Activated CD4-positive, alpha-beta memory T cell treated with anti-CD3 and anti-CD28 coated beads, Interleukin-2, amount 10 ng/mL, durations not matched to agents 7 days and 5 days (primary cell): Measurements from ENCODE around the gene CDC42. TPM values are rescaled to one million over a fixed set of nuclear protein-coding genes. Genes with fewer than 3 reads are reported as not detected.
"Not testable (repeated sequence)": the region's sequence is repeated elsewhere in the genome, so short reads cannot be mapped to it uniquely, and the experiment has no call there.

Experiments
- CTCF ChIA-PET: fragments of 350-600 bp; sonication (Branson Sonifier 250); formaldehyde crosslinking; loops from one replicate; lab custom pipeline; 2021; ENCODE audit warnings: antibody characterized with exemption, inconsistent platforms; lab: Charles Lee
- POLR2A ChIA-PET: fragments of 350-600 bp; sonication (Branson Sonifier 250); formaldehyde crosslinking; loops from one replicate; lab custom pipeline; 2021; ENCODE audit warnings: antibody characterized with exemption; lab: Charles Lee
- DNase-seq: peaks from one replicate; pipeline ENCODE4 v3.0.0-alpha.2; 2020
- H3K27ac Mint-ChIP-seq: one replicate; pipeline ENCODE4 v1.8.0; 2021; ENCODE audit warnings: mild to moderate bottlenecking, mixed read lengths
- H3K27me3 Mint-ChIP-seq: one replicate; pipeline ENCODE4 v1.8.0; 2021; ENCODE audit warnings: mixed read lengths
- H3K36me3 Mint-ChIP-seq: one replicate; pipeline ENCODE4 v1.8.0; 2021; ENCODE audit warnings: low read depth, mixed read lengths
- H3K4me1 Mint-ChIP-seq: one replicate; pipeline ENCODE4 v1.8.0; 2021; ENCODE audit warnings: mixed read lengths
- H3K4me3 Mint-ChIP-seq: one replicate; pipeline ENCODE4 v1.8.0; 2021; ENCODE audit warnings: mild to moderate bottlenecking, mixed read lengths
- H3K9me3 Mint-ChIP-seq: one replicate; pipeline ENCODE4 v1.8.0; 2021; ENCODE audit warnings: mixed read lengths
- total RNA-seq, 2 experiments: library from RNA; stranded (reverse); gene quantifications; one replicate each; pipeline ENCODE4 v1.2.3, GENCODE V29; 2021

CDC42 gene
- total RNA-seq, 2 experiments from 2014 or later = 377 to 388 TPM

DNA sequence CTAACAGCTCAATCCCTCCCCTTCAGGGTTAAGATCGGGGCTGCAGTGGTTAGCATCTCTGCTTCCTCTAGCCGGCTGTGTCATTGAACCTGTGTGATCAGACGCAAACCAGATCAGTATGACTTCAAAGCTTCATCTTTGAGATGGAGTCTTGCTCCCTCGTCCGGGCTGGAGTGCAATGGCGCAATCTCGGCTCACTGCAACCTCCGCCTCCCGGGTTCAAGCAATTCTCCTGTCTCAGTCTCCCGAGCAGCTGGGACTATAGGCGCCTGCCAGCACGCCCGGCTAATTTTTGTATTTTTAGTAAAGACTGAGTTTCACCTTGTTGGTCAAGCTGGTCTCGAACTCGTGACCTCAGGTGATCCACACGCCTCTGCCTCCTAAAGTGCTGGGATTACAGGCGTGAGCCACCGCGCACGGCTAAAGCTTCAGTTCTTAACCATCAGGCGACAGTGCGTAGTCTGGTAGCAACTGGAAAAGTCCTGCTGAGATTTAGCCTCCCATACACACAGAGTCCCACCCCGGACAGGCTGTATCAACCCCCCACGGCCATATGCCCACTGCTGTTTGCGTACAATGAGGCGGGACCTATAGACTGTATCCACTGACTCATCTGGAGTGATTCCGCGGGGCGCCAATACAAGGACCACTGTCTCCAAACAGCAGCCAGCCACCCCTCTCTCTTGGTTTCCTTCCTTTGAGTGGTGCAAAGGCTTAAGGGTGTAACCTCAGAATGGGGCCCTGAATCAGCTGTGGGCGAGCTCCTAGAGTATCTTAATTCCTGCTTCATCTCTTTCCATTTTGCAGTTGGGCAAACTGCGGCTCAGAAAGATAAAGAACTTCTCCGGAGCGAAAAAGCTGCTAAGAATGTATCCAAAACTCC lies 27.8 kb upstream of the CDC42 start:
- POLR2A ChIA-PET = interaction anchor here (0.6 to 30.7 kb wide), 18 partner anchors 15 to 1238 kb away, joined by 3 to 1616 read pairs (median 4); partner anchors contain the start of genes CDC42, HP1BP3 and USP48
- CTCF ChIA-PET = interaction anchor here (0.6 to 6.4 kb wide), 20 partner anchors 14 to 656 kb away, joined by 3 to 112 read pairs (median 4); partner anchors contain the start of gene CDC42
- Mint-ChIP-seq H3K36me3 (peaks cover 9% of the 10 kb centered on the region), H3K4me1 (peaks cover 51% of the 10 kb centered on the region), H3K4me3 (peak overlapping the region; percentile 86), H3K27ac (peak overlapping the region; percentile 93), H3K27me3 (no peaks in the 10 kb centered on the region), H3K9me3 (no peaks in the 10 kb centered on the region)
- peak; percentile 82 for DNase-seq

DNA sequence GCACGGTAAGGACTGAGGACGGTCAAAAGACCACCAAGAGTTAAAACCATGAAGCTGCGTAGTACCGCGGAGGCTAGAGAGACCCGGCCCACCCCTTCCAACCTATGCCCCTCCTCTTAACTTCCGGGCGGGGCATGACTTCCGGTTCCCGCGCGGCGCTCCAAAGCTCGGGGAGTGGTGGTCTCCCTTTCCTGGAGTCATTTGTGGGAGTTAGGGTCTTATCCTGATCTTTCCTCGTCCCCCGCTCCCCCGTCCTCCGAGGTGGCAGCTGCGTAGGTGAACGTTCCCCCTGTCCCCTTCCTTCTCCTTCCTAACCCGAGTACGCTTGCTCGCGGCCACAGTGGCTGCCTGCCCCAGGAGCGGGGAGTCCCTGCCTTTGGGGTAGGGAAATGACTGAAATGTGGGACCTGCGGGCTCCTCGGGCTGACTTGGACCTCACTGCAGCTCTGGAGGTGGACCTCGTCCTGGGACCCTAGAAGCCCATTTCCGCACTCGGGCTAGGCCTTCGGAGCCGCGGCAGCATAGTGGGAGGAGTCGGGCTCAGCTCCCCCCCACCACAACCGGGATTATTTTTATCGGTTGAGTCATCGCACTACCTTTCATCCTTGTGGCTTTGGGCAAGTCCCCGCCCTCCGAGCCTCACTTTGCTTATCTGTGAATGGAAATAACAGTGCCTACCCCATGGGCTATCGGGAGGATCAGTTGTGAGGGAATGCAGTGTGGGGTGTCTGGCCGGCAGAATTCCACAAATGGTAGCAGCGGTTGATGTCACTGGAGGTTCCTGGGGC lies 26.9 kb upstream of the CDC42 start:
- DNase-seq = peak; percentile 90
- Mint-ChIP-seq H3K27me3 (no peaks in the 10 kb centered on the region), H3K36me3 (peaks cover 9% of the 10 kb centered on the region), H3K4me1 (peaks cover 55% of the 10 kb centered on the region), H3K4me3 (peak overlapping the region; percentile 86), H3K9me3 (no peaks in the 10 kb centered on the region), H3K27ac (peak overlapping the region; percentile 93)
- ChIA-PET POLR2A (interaction anchor here (0.6 to 30.7 kb wide), 19 partner anchors 15 to 1239 kb away, joined by 3 to 1616 read pairs (median 4); partner anchors contain the start of genes CDC42, HP1BP3 and USP48), CTCF (interaction anchor here (0.6 to 6.4 kb wide), 15 partner anchors 13 to 391 kb away, joined by 3 to 112 read pairs (median 5); partner anchors contain the start of gene CDC42)

DNA sequence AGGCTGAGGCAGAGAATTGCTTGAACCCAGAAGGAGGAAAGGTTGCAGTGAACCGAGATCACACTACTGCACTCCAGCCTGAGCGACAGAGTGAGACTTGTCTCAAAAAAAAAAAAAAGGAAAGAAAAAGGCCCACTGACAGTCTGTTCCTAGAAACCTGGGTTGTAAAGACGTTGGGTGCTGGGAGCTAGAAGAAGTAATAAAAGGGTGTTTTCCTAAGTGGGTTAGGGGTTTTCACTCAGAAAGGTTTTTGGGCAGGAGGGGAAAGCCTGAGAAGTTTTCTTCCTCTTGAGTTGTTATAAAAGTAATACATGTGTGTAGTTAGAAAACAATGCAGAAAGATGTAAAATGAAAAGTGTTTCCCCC lies 25.6 kb upstream of the CDC42 start:
- no peak for DNase-seq
- Mint-ChIP-seq H3K27ac (peak overlapping the region; percentile 93), H3K27me3 (no peaks in the 10 kb centered on the region), H3K36me3 (peaks cover 13% of the 10 kb centered on the region), H3K9me3 (no peaks in the 10 kb centered on the region), H3K4me3 (peak overlapping the region; percentile 86), H3K4me1 (peaks cover 67% of the 10 kb centered on the region)
- CTCF ChIA-PET = interaction anchor here (0.9 to 2.7 kb wide), 5 partner anchors 9 to 79 kb away, joined by 3 to 10 read pairs (median 6); no protein-coding TSS in a partner anchor
- POLR2A ChIA-PET = interaction anchor here (3.4 to 30.7 kb wide), 2 partner anchors 27 to 78 kb away, joined by 29 to 1616 read pairs; partner anchors contain the start of gene CDC42

DNA sequence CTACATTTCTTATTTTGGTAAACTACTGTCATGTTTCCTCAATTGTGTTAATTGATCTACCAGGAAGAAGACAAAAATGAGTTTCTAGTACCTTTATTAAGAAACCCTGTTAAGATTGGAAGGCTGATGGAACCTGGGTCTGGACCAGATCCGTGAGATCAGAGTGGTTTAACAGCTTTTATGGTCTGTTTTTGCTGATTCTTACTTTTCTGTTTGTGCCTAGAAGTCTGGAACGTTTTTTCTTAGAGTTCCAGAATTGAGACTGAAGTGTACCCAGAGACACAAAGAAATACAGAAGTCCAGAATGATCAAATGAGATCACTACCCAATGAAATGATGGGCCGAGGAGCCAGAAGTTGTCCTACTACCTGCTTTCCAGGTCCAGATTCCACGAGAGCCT lies 22.5 kb upstream of the CDC42 start:
- no peaks in the 10 kb centered on the region for H3K9me3 Mint-ChIP-seq
- H3K27me3 Mint-ChIP-seq = no peaks in the 10 kb centered on the region
- H3K27ac Mint-ChIP-seq = no peak overlapping the region
- no peak overlapping the region for H3K4me3 Mint-ChIP-seq
- ChIA-PET CTCF (interaction anchor here (0.5 to 2.5 kb wide), 2 partner anchors 9 to 395 kb away, joined by 3 to 16 read pairs; no protein-coding TSS in a partner anchor), POLR2A (interaction anchor here (30.7 kb wide), 1 partner anchor 24 kb away, joined by 1616 read pairs; the partner anchor contains the start of gene CDC42)
- peaks cover 54% of the 10 kb centered on the region for H3K4me1 Mint-ChIP-seq
- peaks cover 13% of the 10 kb centered on the region for H3K36me3 Mint-ChIP-seq
- DNase-seq = no peak

DNA sequence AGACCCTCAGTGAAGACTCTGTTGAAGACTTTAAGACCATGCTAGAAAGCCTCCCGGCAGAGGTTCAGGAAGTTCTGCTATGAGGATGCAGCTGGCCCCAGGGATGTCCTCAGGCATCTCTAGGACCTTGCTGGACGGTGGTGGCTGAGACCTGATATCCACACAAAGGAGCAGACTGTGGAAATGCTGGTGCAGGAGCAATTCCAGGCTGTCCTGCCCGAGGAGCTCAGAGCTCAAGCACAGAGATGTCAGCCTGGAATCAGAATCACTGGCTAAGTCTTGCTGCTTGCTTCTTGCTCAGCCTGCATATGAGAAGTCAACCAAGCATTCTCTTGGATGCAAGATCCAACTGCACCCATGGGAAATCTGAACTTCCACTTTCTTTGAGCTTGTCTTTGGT lies 22.0 kb upstream of the CDC42 start:
- H3K4me3 Mint-ChIP-seq = no peak overlapping the region
- H3K9me3 Mint-ChIP-seq = no peaks in the 10 kb centered on the region
- H3K36me3 Mint-ChIP-seq = peaks cover 13% of the 10 kb centered on the region
- no peak overlapping the region for H3K27ac Mint-ChIP-seq
- no peak for DNase-seq
- H3K4me1 Mint-ChIP-seq = peaks cover 54% of the 10 kb centered on the region
- ChIA-PET POLR2A (interaction anchor here (0.9 to 30.7 kb wide), 2 partner anchors 11 to 24 kb away, joined by 3 to 1616 read pairs; partner anchors contain the start of gene CDC42), CTCF (interaction anchor here (1.0 to 2.5 kb wide), 2 partner anchors 9 to 674 kb away, joined by 3 to 16 read pairs; no protein-coding TSS in a partner anchor)
- H3K27me3 Mint-ChIP-seq = no peaks in the 10 kb centered on the region

DNA sequence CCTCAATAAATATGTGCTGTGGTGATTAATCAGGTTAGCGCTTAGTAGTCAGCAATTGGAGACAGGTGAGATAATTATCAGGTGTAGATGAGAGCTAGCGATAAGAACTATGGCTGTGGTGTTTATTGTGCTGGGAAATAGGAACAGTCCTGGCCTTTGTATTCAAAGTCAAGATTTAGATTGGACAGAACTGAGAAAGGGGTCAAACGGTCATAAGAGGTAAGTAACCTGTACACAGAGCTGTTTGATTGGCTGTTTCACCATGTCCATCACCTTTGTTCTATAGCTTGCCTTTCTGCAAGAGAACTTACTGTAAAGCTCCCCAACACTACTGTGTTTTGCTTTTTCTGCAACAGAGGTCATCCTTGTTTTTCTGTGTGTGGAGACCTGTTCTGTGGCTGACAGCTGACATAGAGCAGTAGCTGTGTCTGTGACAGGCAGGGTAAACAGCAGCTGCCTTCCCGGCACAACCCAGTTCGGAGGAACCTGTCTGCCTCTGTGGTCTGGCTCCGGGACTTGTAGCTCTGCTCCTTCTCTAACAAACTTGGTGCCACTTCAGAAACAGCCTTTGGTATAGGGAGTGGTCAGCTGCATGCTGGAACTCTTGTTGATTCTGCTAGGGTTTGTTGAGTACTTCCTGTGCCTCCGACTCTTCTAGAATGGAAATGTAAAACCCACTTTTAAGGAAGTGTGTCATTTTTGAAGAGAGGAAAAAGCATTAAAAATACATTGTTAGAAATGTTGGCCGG lies 21.1 kb upstream of the CDC42 start:
- no peaks in the 10 kb centered on the region for H3K9me3 Mint-ChIP-seq
- H3K27me3 Mint-ChIP-seq = no peaks in the 10 kb centered on the region
- no peak overlapping the region for H3K4me3 Mint-ChIP-seq
- ChIA-PET POLR2A (interaction anchor here (0.9 to 30.7 kb wide), 3 partner anchors 12 to 73 kb away, joined by 3 to 1616 read pairs (median 4); partner anchors contain the start of gene CDC42), CTCF (interaction anchor here (0.6 to 2.5 kb wide), 8 partner anchors 8 to 673 kb away, joined by 3 to 16 read pairs (median 3); no protein-coding TSS in a partner anchor)
- H3K4me1 Mint-ChIP-seq = peaks cover 47% of the 10 kb centered on the region
- peak; percentile 46 for DNase-seq
- H3K27ac Mint-ChIP-seq = peak overlapping the region; percentile 67
- peaks cover 10% of the 10 kb centered on the region for H3K36me3 Mint-ChIP-seq

DNA sequence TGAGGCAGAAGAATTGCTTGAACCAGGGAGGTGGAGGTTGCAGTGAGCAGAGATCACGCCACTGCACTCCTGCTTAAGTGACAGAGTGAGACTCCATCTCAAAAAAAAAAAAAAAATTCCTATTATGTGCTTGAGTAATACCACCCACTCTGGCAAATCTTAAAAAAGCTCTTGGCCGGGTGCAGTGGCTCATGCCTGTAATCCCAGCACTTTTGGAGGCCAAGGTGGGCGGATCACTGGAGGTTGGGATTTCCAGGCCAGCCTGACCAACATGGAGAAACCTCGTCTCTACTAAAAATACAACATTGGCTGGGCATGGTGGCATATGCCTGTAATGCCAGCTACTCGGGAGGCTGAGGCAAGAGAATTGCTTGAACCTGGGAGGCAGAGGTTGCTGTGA lies 17.7 kb upstream of the CDC42 start:
- not testable (repeated sequence) for H3K27ac Mint-ChIP-seq, H3K27me3 Mint-ChIP-seq, H3K9me3 Mint-ChIP-seq, H3K4me3 Mint-ChIP-seq, H3K36me3 Mint-ChIP-seq, DNase-seq
- ChIA-PET POLR2A (interaction anchor here (30.7 to 43.8 kb wide), 2 partner anchors 2 to 20 kb away, joined by 1616 read pairs; partner anchors contain the start of gene CDC42), CTCF (interaction anchor here (8.9 kb wide), 1 partner anchor 11 kb away, joined by 88 read pairs; no protein-coding TSS in a partner anchor)
- peaks cover 47% of the 10 kb centered on the region for H3K4me1 Mint-ChIP-seq

DNA sequence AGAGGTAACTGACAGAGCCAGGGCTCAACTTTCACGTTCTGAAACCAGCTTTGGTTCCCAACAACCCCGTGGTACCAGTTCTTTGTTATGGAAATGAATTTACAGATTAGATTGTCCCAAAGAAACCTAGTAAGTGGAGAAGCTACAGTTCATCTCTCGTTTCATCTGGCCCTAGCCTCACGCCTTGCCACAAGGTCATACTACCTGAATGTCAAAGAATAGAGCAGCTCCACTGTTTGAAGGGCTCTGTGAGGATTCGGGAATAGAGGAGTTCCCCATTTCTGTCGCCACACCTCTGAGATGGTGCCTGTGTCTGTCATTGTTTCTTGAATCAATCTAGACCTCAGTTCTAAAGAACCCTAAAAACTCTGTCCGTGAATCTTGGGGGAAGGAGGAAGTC lies 15.0 kb upstream of the CDC42 start:
- DNase-seq = no peak
- Mint-ChIP-seq H3K4me1 (peaks cover 43% of the 10 kb centered on the region), H3K36me3 (no peaks in the 10 kb centered on the region), H3K27me3 (no peaks in the 10 kb centered on the region), H3K27ac (peak overlapping the region; percentile 99), H3K4me3 (no peak overlapping the region), H3K9me3 (no peaks in the 10 kb centered on the region)
- ChIA-PET CTCF (interaction anchor here (2.4 to 8.9 kb wide), 3 partner anchors 10 to 15 kb away, joined by 9 to 88 read pairs (median 73); partner anchors contain the start of gene CDC42), POLR2A (interaction anchor here (30.7 to 43.8 kb wide), 2 partner anchors 4 to 17 kb away, joined by 1616 read pairs; partner anchors contain the start of gene CDC42)

DNA sequence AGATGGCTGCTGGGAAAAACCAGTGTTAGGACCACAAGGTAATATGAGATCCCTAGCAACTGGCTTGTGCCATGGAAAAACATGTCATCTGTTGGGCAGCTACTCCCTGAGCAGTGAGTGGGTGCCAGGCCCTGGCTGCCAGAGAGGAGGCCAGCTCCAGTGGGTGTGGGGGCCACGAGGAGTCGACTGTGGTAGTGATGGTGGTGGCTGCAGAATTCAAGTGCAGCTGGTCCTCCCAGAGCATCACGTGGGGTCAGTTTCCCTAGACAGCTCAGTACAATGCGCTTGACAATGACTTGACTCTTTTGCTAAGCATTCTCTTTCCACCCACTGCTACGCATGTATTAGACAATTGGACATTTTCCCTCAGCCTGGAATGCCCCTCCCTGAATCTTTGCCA lies 14.5 kb upstream of the CDC42 start:
- CTCF ChIA-PET = interaction anchor here (2.4 to 8.9 kb wide), 3 partner anchors 10 to 14 kb away, joined by 9 to 88 read pairs (median 73); partner anchors contain the start of gene CDC42
- peaks cover 44% of the 10 kb centered on the region for H3K4me1 Mint-ChIP-seq
- H3K9me3 Mint-ChIP-seq = no peaks in the 10 kb centered on the region
- H3K4me3 Mint-ChIP-seq = no peak overlapping the region
- POLR2A ChIA-PET = interaction anchor here (30.7 to 43.8 kb wide), 2 partner anchors 5 to 16 kb away, joined by 1616 read pairs; partner anchors contain the start of gene CDC42
- no peak for DNase-seq
- H3K36me3 Mint-ChIP-seq = no peaks in the 10 kb centered on the region
- peak overlapping the region; percentile 99 for H3K27ac Mint-ChIP-seq
- H3K27me3 Mint-ChIP-seq = no peaks in the 10 kb centered on the region

DNA sequence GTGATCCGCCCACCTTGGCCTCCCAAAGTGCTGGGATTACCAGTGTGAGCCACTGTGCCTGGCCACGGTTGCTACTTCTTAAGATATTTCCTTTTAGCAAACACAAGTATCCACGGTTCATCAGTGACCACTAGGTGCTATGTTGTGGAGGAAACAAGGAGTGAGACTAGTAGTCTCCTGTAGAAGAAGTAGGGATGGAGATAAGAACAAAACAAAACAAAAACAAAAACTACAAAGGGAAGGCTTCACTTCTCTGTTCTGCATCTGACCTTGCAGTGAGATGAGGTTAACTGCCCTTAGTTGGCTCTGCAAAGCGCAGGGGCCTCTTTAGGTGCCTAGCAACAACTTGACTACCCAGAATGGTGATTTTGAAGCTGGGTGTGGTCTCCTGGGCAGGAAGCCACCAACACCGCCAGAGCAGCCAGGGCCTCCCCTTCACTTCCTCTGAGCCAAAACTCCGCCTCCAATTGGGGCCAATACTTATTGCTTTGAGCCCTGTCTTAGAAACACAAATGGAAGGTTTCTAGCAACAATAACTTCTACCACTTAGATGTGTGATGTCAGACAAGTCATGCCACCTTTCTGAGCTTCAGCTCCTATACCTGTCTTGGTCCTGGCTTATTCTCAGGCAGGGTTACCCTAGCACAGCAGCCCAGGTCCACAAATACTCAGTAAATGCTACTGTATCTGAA lies 12.8 kb upstream of the CDC42 start:
- ChIA-PET CTCF (interaction anchor here (0.6 to 8.9 kb wide), 7 partner anchors 9 to 304 kb away, joined by 4 to 88 read pairs (median 10); partner anchors contain the start of gene CDC42), POLR2A (interaction anchor here (0.8 to 43.8 kb wide), 11 partner anchors 7 to 1378 kb away, joined by 3 to 1616 read pairs (median 4); partner anchors contain the start of genes CDC42 and DDOST)
- peak overlapping the region; percentile 74 for H3K4me3 Mint-ChIP-seq
- no peaks in the 10 kb centered on the region for H3K27me3 Mint-ChIP-seq
- no peaks in the 10 kb centered on the region for H3K9me3 Mint-ChIP-seq
- H3K36me3 Mint-ChIP-seq = no peaks in the 10 kb centered on the region
- H3K27ac Mint-ChIP-seq = peak overlapping the region; percentile 99
- DNase-seq = peak; percentile 95
- H3K4me1 Mint-ChIP-seq = peaks cover 50% of the 10 kb centered on the region
